Liver (tissue), 9 donors: ENCODE results near the gene ARID5B. TPM values are rescaled to one million over a fixed set of nuclear protein-coding genes. Genes with fewer than 3 reads are reported as not detected.

Experiments used
- DNase-seq: peaks from one replicate; pipeline ENCODE4 v3.0.0-alpha.2; 2017; ENCODE audit warnings: low spot score
- H3K27ac ChIP-seq, 2 donors: one replicate each; pipeline ENCODE4 v1.7.0; 2013; ENCODE audit warnings: inconsistent platforms in 2 of 2, low read length in 2 of 2, control low read depth in 1 of 2, low read depth in 1 of 2, mild to moderate bottlenecking in 1 of 2
- H3K27me3 ChIP-seq, 4 donors: one replicate each; pipeline versions ENCODE4 v1.6.1 to v1.7.0; 2013; ENCODE audit warnings: low read length in 3 of 4, inconsistent platforms in 1 of 4, mild to moderate bottlenecking in 1 of 4, moderate library complexity in 1 of 4; ENCODE audit not compliant: control insufficient read depth in 4 of 4, insufficient read depth in 4 of 4
- H3K36me3 ChIP-seq, 4 donors: one replicate each; pipeline versions ENCODE4 v1.6.1 to v1.7.0; 2013; ENCODE audit warnings: low read length in 3 of 4, mild to moderate bottlenecking in 3 of 4, low read depth in 1 of 4, moderate library complexity in 1 of 4; ENCODE audit not compliant: control insufficient read depth in 4 of 4, insufficient read depth in 3 of 4
- H3K4me1 ChIP-seq, 4 donors: one replicate each; pipeline versions ENCODE4 v1.6.1 to v1.7.0; 2013; ENCODE audit warnings: low read length in 3 of 4, mild to moderate bottlenecking in 3 of 4, moderate library complexity in 1 of 4; ENCODE audit not compliant: control insufficient read depth in 4 of 4, insufficient read depth in 4 of 4
- H3K4me3 ChIP-seq, 3 donors: one replicate each; pipeline versions ENCODE4 v1.6.1 to v1.7.0; 2013; ENCODE audit warnings: low read length in 3 of 3, control low read depth in 1 of 3, low read depth in 1 of 3, mild to moderate bottlenecking in 1 of 3
- H3K9ac ChIP-seq, 2 donors: one replicate each; pipeline ENCODE4 v1.7.0; 2013; ENCODE audit warnings: low read length in 2 of 2, mild to moderate bottlenecking in 2 of 2, moderate library complexity in 2 of 2, control low read depth in 1 of 2, low read depth in 1 of 2
- H3K9me3 ChIP-seq, 4 donors: one replicate each; pipeline versions ENCODE4 v1.6.1 to v1.7.0; 2013; ENCODE audit warnings: low read length in 3 of 4; ENCODE audit not compliant: control insufficient read depth in 4 of 4
- ATF3 ChIP-seq: IDR thresholded peaks from 2 replicates; pipeline ENCODE4 v1.6.1; 2016; ENCODE audit warnings: antibody characterized with exemption
- CTCF ChIP-seq: fragments of 150-350 bp; IDR thresholded peaks from 2 replicates; pipeline ENCODE4 v1.5.1; 2017; ENCODE audit warnings: improper control_type of control experiment, low read depth, low read length; ENCODE audit not compliant: missing input control
- EGR1 ChIP-seq, 2 donors: IDR thresholded peaks; 2 replicates each; pipeline ENCODE4 v1.6.1; 2016 to 2018; ENCODE audit warnings: antibody characterized with exemption in 2 of 2, low read depth in 2 of 2
- FOXA1 ChIP-seq: IDR thresholded peaks from 2 replicates; pipeline ENCODE4 v1.6.1; 2016; ENCODE audit warnings: antibody characterized with exemption
- HNF4A ChIP-seq, 2 donors: conservative IDR thresholded peaks; 2 replicates each; pipeline ENCODE4 v1.6.1; 2016; ENCODE audit warnings: antibody characterized with exemption in 2 of 2, mild to moderate bottlenecking in 2 of 2
- HNF4G ChIP-seq: IDR thresholded peaks from 2 replicates; pipeline ENCODE4 v1.6.1; 2016; ENCODE audit warnings: antibody characterized with exemption
- JUND ChIP-seq, 2 donors: IDR thresholded peaks; 2 replicates each; pipeline ENCODE4 v1.6.1; 2016; ENCODE audit warnings: antibody characterized with exemption in 2 of 2
- MAX ChIP-seq: IDR thresholded peaks from 2 replicates; pipeline ENCODE4 v1.6.1; 2016; ENCODE audit warnings: antibody characterized with exemption
- NR2F2 ChIP-seq: IDR thresholded peaks from 2 replicates; pipeline ENCODE4 v1.6.1; 2016; ENCODE audit warnings: antibody characterized with exemption
- RAD21 ChIP-seq, 2 donors: IDR thresholded peaks; 2 replicates each; pipeline ENCODE4 v1.6.1; 2016; ENCODE audit warnings: antibody characterized with exemption in 2 of 2, mild to moderate bottlenecking in 2 of 2
- REST ChIP-seq: IDR thresholded peaks from 2 replicates; pipeline ENCODE4 v1.6.1; 2016; ENCODE audit warnings: antibody characterized with exemption, mild to moderate bottlenecking
- RXRA ChIP-seq, 2 donors: IDR thresholded peaks; 2 replicates each; pipeline ENCODE4 v1.6.1; 2017 to 2018; ENCODE audit warnings: antibody characterized with exemption in 2 of 2, mild to moderate bottlenecking in 1 of 2
- SP1 ChIP-seq: IDR thresholded peaks from 2 replicates; pipeline ENCODE4 v1.6.1; 2018; ENCODE audit warnings: antibody characterized with exemption, mild to moderate bottlenecking
- TAF1 ChIP-seq: conservative IDR thresholded peaks from 2 replicates; pipeline ENCODE4 v1.6.1; 2016; ENCODE audit warnings: antibody characterized with exemption, mild to moderate bottlenecking
- YY1 ChIP-seq: IDR thresholded peaks from 2 replicates; pipeline ENCODE4 v1.6.1; 2016; ENCODE audit warnings: antibody characterized with exemption, mild to moderate bottlenecking
- ZBTB33 ChIP-seq: IDR thresholded peaks from 2 replicates; pipeline ENCODE4 v1.6.1; 2016; ENCODE audit warnings: antibody characterized with exemption
- WGBS: extraction: QIAGEN DNeasy Blood & Tissue Kit; methylation state at CpG from one replicate; pipeline ENCODE4 v1.1.7; 2013; 5-methylcytosine and 5-hydroxymethylcytosine counted together
- polyA plus RNA-seq, 2 donors: library from polyadenylated mRNA; stranded (reverse) in 1 of 2; unstranded in 1 of 2; fragments of 200-250 nt in 1 of 2; fragments of >200 nt in 1 of 2; fragmentation: Nextera tagmentation in 1 of 2; extraction: Ambion mirVana in 1 of 2; gene quantifications; one replicate each; pipeline versions ENCODE4 v1.2.1 to v1.2.3, GENCODE V29; 2013 to 2015
- total RNA-seq, 2 donors: library from RNA; depleted of rRNA; stranded (reverse); fragments of >200 nt; gene quantifications; one replicate each; pipeline ENCODE4 v1.2.3, GENCODE V29; 2014
- donor health status: healthy.
- donor health status: healthy.
- donor health status: healthy.
- donor health status: healthy.
- donor health status: healthy.

ARID5B gene
- total and polyA plus RNA-seq, 4 donors: 1.3 to 6.4 (median 5.2) TPM

GRCh38 chr10:62056219-62056618 is 154.7 kb downstream of the ARID5B start:
- H3K36me3 ChIP-seq: peaks cover 4 to 18% (median 7%) of the 10 kb centered on the region in 4 donors
- TF ChIP-seq CTCF (no peak), EGR1 (IDR thresholded peaks at IDR 0.05; ENCODE audit: low read depth in 2 of 2) (no peak), HNF4A (conservative IDR thresholded peaks at IDR 0.05) (no peak), RAD21 (IDR thresholded peaks at IDR 0.05) (no peak), NR2F2 (no peak), RXRA (IDR thresholded peaks at IDR 0.05) (no peak), ATF3 (no peak), REST (no peak), YY1 (no peak), HNF4G (no peak), FOXA1 (no peak), ZBTB33 (no peak), JUND (IDR thresholded peaks at IDR 0.05) (no peak), SP1 (no peak), MAX (no peak)
- no peak for DNase-seq
- H3K9ac ChIP-seq: no peak overlapping the region
- no peak overlapping the region for H3K4me3 ChIP-seq
- no peaks in the 10 kb centered on the region for H3K27me3 ChIP-seq
- 93% methylated on average over 2 of the region's 2 CpGs for WGBS
- H3K9me3 ChIP-seq: no peaks in the 10 kb centered on the region
- peaks cover 6 to 18% (median 14%) of the 10 kb centered on the region in 4 donors for H3K4me1 ChIP-seq
- no peak overlapping the region for H3K27ac ChIP-seq

GRCh38 chr10:62056698-62057097 is 155.2 kb downstream of the ARID5B start:
- DNase-seq: no peak
- no peaks in the 10 kb centered on the region for H3K27me3 ChIP-seq
- peaks cover 4 to 18% (median 8%) of the 10 kb centered on the region in 4 donors for H3K36me3 ChIP-seq
- peak overlapping the region; percentile 29 to 72 for H3K27ac ChIP-seq
- H3K9ac ChIP-seq: peak overlapping the region in 1 of 2 donors; percentile 27
- no peak for TF ChIP-seq TAF1
- no peaks in the 10 kb centered on the region for H3K9me3 ChIP-seq
- WGBS: 84% methylated on average over 3 of the region's 3 CpGs
- peaks cover 6 to 18% (median 14%) of the 10 kb centered on the region in 4 donors for H3K4me1 ChIP-seq
- H3K4me3 ChIP-seq: no peak overlapping the region
